ENCODE measurements around the gene DSG1. TPM values are rescaled to one million over a fixed set of nuclear protein-coding genes. Genes with fewer than 3 reads are reported as not detected.

Gene DSG1
- total and polyA plus RNA-seq, 2 of the 8 experiments (the other 6 are each of a cell fraction or from before 2014, with no cell fraction given), result 0.06 TPM; not detected in 1

DNA sequence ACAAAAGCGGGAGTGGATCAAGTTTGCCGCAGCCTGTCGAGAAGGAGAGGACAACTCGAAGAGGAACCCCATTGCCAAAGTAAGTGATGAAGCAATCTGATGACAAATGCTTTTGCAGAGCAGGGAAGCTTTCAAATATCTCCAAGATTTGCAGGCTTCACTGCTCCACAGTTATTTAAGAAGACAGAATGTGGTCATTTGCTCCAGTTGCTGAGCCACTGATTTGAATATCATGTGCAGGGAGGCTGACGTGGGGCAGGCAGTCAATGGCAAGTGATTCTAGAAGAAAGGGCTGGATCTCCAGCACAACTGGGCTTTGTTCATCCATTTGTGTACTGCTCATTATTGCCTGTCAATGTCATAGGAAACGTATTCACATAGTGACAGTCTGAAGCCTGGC, 68.8 kb downstream of the DSG1 start:
- Histone ChIP-seq H3K23me2 (ENCODE audit: low read depth, low read length) (no peaks in the 10 kb centered on the region), H3K36me3 (ENCODE audit: control insufficient read depth in 2 of 4, insufficient read depth in 4 of 4, low read length in 3 of 4) (no peaks in the 10 kb centered on the region), H2BK12ac (ENCODE audit: low read depth, low read length) (no peak overlapping the region), H3K18ac (ENCODE audit: extremely low read depth, low read length) (no peak overlapping the region), H4K5ac (ENCODE audit: insufficient read length, low read depth, low read length) (no peak overlapping the region), H2BK15ac (ENCODE audit: low read length) (no peak overlapping the region), H3K79me2 (ENCODE audit: control insufficient read depth in 1 of 2, insufficient read depth in 2 of 2, low read length in 2 of 2) (no peaks in the 10 kb centered on the region), H3K79me1 (ENCODE audit: low read depth, low read length) (no peaks in the 10 kb centered on the region), H4K8ac (ENCODE audit: extremely low read depth, insufficient read depth, low read length) (no peak overlapping the region), H3K9ac (replicated peaks in 1 of 4; ENCODE audit: extremely low read depth in 1 of 4, low read depth in 3 of 4, low read length in 3 of 4) (no peak overlapping the region), H2BK5ac (ENCODE audit: low read depth, low read length) (no peak overlapping the region), H3K27ac (ENCODE audit: low read depth, low read length) (no peak overlapping the region), H4K91ac (replicated peaks; ENCODE audit: insufficient read length, low read length) (no peak overlapping the region), H2AK5ac (ENCODE audit: low read depth, low read length) (no peak overlapping the region), H3K23ac (ENCODE audit: insufficient read length) (no peak overlapping the region), H3K9me3 (ENCODE audit: insufficient read depth in 2 of 2, low read depth in 1 of 2, low read length in 1 of 2) (no peaks in the 10 kb centered on the region), H2BK20ac (ENCODE audit: low read length) (no peak overlapping the region), H4K20me1 (replicated peaks in 1 of 2; ENCODE audit: control insufficient read depth in 1 of 2, insufficient read depth in 2 of 2, low read length in 2 of 2) (no peaks in the 10 kb centered on the region), H3K4me2 (ENCODE audit: insufficient read depth in 1 of 2, low read depth in 2 of 2, low read length in 2 of 2) (no peak overlapping the region), H3K27me3 (replicated peaks in 1 of 4; ENCODE audit: control insufficient read depth in 3 of 4, extremely low read depth in 1 of 4, insufficient read depth in 3 of 4, low read length in 3 of 4) (no peaks in the 10 kb centered on the region), H3K56ac (replicated peaks; ENCODE audit: insufficient read length, low read depth, low read length) (no peak overlapping the region), H2AFZ (ENCODE audit: low read length) (no peak overlapping the region), H3K4me3 (ENCODE audit: extremely low read depth in 1 of 4, insufficient read depth in 2 of 4, low read depth in 3 of 4, low read length in 4 of 4) (no peak overlapping the region), H3K4ac (replicated peaks; ENCODE audit: insufficient read length, low read depth, low read length) (no peak overlapping the region), H3K4me1 (replicated peaks in 1 of 4; ENCODE audit: control insufficient read depth in 3 of 4, insufficient read depth in 4 of 4, low read length in 3 of 4) (peaks cover 0 to 2% (median under 1%) of the 10 kb centered on the region in 4 experiments; a peak in 2 of 7 replicates), H3K14ac (ENCODE audit: insufficient read length) (no peak overlapping the region), H2BK120ac (replicated peaks; ENCODE audit: low read depth, low read length) (no peak overlapping the region)
- no peak for FAIRE-seq
- WGBS, 2 experiments (ENCODE audit: extremely low coverage in 1 of 2, insufficient coverage in 1 of 2, insufficient read length in 1 of 2, insufficient replicate concordance in 2 of 2, low coverage in 1 of 2, low lambda C conversion rate in 2 of 2, missing lambda C conversion rate in 1 of 2), result 84% methylated on average over 6 of the region's 6 CpGs; no CpG with 5 or more reads in 1 of the 2 experiments
- ChIA-PET CTCF (ENCODE audit: partially characterized antibody) (interaction anchor here (3.1 kb wide), 1 partner anchor 11 kb away, joined by 9 read pairs; no protein-coding TSS in a partner anchor), POLR2A (ENCODE audit: partially characterized antibody) (no interaction called here)
- no peak for DNase-seq (ENCODE audit: low read depth in 1 of 2, low spot score in 2 of 2)
- TF ChIP-seq EP300 (IDR thresholded peaks at IDR 0.05; ENCODE audit: borderline replicate concordance in 1 of 2, low read depth in 2 of 2, low read length in 2 of 2) (no peak), RFX5 (IDR thresholded peaks at IDR 0.05; ENCODE audit: borderline replicate concordance, low read depth, low read length) (no peak), HDAC2 (IDR thresholded peaks at IDR 0.05; ENCODE audit: borderline replicate concordance in 1 of 2, low read depth in 2 of 2, low read length in 2 of 2) (no peak), CTBP2 (IDR thresholded peaks at IDR 0.05; ENCODE audit: borderline replicate concordance, insufficient read depth, insufficient read length, low read length) (no peak), JUN (IDR thresholded peaks at IDR 0.05; ENCODE audit: low read depth, low read length) (no peak), ZNF274 (IDR thresholded peaks at IDR 0.05; ENCODE audit: borderline replicate concordance, extremely low read depth, low read length) (no peak), BCL11A (IDR thresholded peaks at IDR 0.05; ENCODE audit: low read depth in 2 of 2, low read length in 2 of 2) (no peak)
- TF ChIP-seq, protein P1, sequence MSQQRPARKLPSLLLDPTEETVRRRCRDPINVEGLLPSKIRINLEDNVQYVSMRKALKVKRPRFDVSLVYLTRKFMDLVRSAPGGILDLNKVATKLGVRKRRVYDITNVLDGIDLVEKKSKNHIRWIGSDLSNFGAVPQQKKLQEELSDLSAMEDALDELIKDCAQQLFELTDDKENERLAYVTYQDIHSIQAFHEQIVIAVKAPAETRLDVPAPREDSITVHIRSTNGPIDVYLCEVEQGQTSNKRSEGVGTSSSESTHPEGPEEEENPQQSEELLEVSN (IDR thresholded peaks at IDR 0.05), result no peak
- TF ChIP-seq, protein P2, sequence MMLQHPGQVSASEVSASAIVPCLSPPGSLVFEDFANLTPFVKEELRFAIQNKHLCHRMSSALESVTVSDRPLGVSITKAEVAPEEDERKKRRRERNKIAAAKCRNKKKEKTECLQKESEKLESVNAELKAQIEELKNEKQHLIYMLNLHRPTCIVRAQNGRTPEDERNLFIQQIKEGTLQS (IDR thresholded peaks at IDR 0.05; ENCODE audit: insufficient read depth, low read depth, low read length), result no peak
- TF ChIP-seq, protein P3, sequence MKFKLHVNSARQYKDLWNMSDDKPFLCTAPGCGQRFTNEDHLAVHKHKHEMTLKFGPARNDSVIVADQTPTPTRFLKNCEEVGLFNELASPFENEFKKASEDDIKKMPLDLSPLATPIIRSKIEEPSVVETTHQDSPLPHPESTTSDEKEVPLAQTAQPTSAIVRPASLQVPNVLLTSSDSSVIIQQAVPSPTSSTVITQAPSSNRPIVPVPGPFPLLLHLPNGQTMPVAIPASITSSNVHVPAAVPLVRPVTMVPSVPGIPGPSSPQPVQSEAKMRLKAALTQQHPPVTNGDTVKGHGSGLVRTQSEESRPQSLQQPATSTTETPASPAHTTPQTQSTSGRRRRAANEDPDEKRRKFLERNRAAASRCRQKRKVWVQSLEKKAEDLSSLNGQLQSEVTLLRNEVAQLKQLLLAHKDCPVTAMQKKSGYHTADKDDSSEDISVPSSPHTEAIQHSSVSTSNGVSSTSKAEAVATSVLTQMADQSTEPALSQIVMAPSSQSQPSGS (IDR thresholded peaks at IDR 0.05; ENCODE audit: low read length), result no peak
